ENCODE results near the gene AQP12A. TPM values are rescaled to one million over a fixed set of nuclear protein-coding genes. Genes with fewer than 3 reads are reported as not detected.
"Not testable (repeated sequence)": the region's sequence is repeated elsewhere in the genome, so short reads cannot be mapped to it uniquely, and the experiment has no call there.

The AQP12A gene
- total RNA-seq, 2 experiments from 2014 or later, result not detected

DNA sequence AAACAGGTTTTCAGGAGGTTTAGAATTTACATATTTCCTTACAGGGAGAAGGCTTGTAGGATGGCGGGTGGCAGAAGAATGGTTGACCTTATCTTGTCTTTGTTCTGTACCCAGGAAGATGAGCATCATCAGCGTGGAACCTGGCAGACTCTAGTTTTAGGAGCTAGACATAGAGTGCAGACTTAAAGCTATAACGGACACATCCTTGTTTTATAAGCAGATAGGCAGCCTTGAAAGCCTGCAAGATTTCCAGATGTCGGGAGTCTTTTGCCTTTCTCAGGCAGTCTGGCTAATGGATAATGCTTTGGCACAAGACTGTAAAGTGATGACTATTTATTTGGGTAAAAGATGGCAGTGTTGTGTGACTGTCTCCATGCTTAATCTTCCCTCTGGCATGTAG, 20.7 kb upstream of the AQP12A start:
- Mint-ChIP-seq H3K4me1 (no peaks in the 10 kb centered on the region), H3K27ac (no peak overlapping the region), H3K4me3 (no peak overlapping the region), H3K36me3 (ENCODE audit: low read depth) (no peaks in the 10 kb centered on the region), H3K9me3 (no peaks in the 10 kb centered on the region), H3K27me3 (peaks cover 50% of the 10 kb centered on the region)
- no peak for DNase-seq
- ChIA-PET POLR2A (no interaction called here), CTCF (no interaction called here)

DNA sequence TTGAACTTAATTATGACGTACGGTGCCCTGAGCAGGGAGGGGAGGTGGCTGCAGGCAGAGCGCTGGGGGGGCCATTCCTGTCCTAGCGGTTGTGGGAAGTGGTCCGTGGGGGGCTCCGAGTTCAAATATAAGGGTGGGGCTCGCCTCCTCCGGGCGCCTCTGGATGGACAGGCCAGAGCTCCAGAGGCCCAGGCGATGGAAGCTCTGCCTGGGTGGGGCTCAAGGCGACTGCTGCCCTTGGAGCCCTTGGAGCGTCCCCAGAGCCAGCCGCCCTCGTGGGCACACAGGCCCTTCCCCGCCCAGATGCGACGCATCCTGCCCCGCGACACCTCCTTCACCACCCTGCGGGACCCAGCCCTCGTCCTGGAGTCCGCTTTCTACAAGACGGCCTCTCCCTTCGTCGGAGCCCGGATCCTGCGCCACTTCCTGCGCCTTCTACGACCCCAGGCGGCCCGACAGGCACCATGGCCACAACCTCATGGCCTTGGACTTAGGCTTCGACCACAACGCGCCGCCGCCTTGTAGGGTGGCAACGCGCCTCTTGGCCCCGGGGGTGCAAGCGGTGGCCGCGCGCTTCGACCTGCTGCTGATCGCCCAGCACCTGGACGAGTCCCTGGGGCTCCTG, 19.5 kb upstream of the AQP12A start:
- Mint-ChIP-seq H3K36me3 (ENCODE audit: low read depth) (no peaks in the 10 kb centered on the region), H3K27ac (no peak overlapping the region), H3K4me1 (no peaks in the 10 kb centered on the region), H3K4me3 (no peak overlapping the region), H3K9me3 (no peaks in the 10 kb centered on the region), H3K27me3 (peaks cover 38% of the 10 kb centered on the region)
- DNase-seq, result no peak
- ChIA-PET CTCF (no interaction called here), POLR2A (no interaction called here)

DNA sequence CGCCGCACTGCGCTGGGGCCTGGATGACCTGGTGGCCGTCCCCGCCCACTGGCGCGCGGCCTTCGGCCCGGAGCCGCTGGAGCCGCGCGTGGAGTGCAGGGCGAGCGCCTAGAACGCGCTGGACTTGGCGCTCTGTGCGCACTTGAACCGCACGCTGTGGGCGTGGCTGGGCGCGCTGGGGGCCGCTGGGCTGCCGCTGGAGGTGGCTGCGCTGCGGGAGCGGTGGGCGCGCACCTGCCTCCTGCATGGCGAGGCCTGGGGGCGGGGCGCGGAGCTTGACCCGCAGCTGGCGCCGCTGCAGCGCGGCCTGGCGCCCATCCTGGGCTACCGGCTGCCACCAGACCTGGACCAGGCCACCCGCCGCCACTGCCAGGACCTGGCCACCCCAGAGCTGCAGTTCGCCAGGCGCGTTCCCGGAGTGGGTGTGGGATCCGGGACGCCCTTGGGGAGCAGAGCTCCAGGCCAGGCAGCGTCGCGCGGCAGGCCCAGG, 18.9 kb upstream of the AQP12A start:
- no peak for DNase-seq
- H3K4me3 Mint-ChIP-seq, result no peak overlapping the region
- CTCF ChIA-PET, result interaction anchor here (0.6 kb wide), 1 partner anchor 52 kb away, joined by 3 read pairs; no protein-coding TSS in a partner anchor
- H3K9me3 Mint-ChIP-seq, result no peaks in the 10 kb centered on the region
- peaks cover 34% of the 10 kb centered on the region for H3K27me3 Mint-ChIP-seq
- POLR2A ChIA-PET, result no interaction called here
- H3K4me1 Mint-ChIP-seq, result no peaks in the 10 kb centered on the region
- H3K36me3 Mint-ChIP-seq (ENCODE audit: low read depth), result no peaks in the 10 kb centered on the region
- H3K27ac Mint-ChIP-seq, result no peak overlapping the region

DNA sequence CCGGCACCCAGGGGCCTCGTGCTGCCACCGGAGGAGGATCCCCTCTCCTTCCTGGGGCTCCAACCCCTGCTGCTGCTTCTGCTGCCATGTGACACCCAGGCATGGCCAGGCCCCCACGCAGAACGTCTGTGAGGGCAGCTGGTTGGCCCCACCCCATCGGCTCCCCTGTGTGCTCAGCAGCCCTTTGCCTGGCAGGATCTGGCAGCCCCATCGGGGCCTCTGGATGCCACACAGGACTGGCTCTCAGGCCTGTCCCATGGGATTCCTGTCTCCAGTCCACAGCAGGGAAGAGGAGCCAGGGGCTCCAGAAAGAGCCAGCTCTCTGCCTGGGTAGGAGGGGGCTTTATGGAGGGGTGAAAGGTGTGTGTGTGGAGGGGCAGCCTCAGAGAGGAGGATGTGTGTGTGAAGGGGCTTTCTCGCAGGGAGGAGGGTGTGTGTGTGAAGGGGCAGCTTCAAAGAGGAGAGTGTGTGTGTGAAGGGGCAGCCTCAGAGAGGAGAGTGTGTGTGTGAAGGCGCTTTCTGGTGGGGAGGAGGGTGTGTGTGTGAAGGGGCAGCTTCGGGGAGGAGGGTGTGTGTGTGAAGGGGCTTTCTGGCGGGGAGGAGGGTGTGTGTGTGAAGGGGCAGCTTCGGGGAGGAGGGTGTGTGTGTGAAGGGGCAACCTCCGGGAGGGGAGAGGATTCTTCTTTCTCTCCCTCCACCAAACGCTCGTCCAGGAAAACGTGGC, 17.0 kb upstream of the AQP12A start:
- H3K4me3 Mint-ChIP-seq; H3K36me3 Mint-ChIP-seq (ENCODE audit: low read depth); POLR2A ChIA-PET; DNase-seq; H3K4me1 Mint-ChIP-seq; H3K27ac Mint-ChIP-seq; H3K9me3 Mint-ChIP-seq: not testable (repeated sequence)
- CTCF ChIA-PET, result interaction anchor here (0.6 to 0.7 kb wide), 2 partner anchors 27 to 189 kb away, joined by 3 read pairs; no protein-coding TSS in a partner anchor
- peaks cover 26% of the 10 kb centered on the region for H3K27me3 Mint-ChIP-seq

DNA sequence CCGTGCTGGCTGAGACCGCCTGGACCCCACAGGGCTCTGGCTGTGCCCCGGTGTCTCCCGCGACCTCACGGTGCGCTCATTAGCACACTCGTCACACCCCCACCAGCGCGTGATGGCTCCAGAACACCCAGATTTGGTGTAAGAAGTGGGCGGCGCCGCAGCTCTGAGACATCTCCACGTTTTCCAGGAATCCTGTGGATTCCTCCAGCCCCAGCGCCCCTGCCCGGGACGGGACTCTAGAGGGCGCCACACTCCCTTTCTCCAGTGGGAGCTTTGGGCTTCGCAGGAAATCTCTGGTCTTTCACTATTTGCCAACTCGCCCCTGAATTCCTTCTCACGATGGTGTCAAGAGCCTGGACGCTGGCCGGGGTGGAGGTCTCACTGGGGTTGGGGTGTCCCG, 16.3 kb upstream of the AQP12A start:
- peaks cover 19% of the 10 kb centered on the region for H3K27me3 Mint-ChIP-seq
- H3K9me3 Mint-ChIP-seq; DNase-seq; H3K4me3 Mint-ChIP-seq; H3K27ac Mint-ChIP-seq; POLR2A ChIA-PET; CTCF ChIA-PET; H3K36me3 Mint-ChIP-seq (ENCODE audit: low read depth); H3K4me1 Mint-ChIP-seq: not testable (repeated sequence)

DNA sequence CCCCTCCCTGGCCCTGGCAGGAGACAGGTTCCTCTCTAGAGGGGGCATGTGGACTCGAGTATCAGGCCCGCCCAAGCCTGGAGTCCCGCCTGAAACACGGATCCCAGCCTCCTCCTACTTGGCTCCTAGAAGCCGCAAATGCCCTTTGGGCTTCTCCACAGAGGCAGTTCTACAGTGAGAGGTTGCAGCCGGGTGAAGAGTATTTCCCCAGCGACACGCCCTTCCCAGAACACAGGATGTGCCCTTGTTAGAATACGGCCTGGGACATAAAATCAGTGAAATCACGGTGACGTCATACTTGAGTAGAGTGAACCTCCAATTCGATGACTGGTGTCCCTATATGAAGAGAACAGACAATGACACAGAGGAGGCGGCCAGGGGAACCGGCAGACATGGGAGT, 13.6 kb upstream of the AQP12A start:
- CTCF ChIA-PET; POLR2A ChIA-PET; H3K9me3 Mint-ChIP-seq; H3K27me3 Mint-ChIP-seq; H3K36me3 Mint-ChIP-seq (ENCODE audit: low read depth); H3K4me1 Mint-ChIP-seq; H3K27ac Mint-ChIP-seq; H3K4me3 Mint-ChIP-seq; DNase-seq: not testable (repeated sequence)

DNA sequence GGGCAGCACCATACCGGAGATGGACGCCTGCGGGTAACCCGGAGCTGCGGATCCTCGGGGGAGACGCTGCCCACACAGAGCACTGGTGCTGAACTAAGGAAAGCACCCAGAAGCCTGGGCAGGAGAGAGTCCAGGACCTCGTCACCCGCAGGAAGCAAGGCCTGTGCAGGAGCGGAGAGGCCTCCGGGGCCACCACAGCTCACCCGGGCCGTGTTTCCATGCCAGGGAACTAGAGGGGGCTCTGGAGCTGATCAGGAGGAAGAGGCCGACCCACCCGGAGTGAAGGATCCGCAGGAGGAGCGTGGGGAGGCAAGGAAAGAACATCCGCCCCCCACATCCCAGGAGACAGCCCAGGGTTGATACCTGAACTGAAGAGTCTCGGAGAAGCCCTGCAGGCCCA, 12.8 kb upstream of the AQP12A start:
- H3K4me3 Mint-ChIP-seq; POLR2A ChIA-PET; H3K36me3 Mint-ChIP-seq (ENCODE audit: low read depth); CTCF ChIA-PET; H3K27me3 Mint-ChIP-seq; H3K9me3 Mint-ChIP-seq; H3K4me1 Mint-ChIP-seq; DNase-seq; H3K27ac Mint-ChIP-seq: not testable (repeated sequence)

DNA sequence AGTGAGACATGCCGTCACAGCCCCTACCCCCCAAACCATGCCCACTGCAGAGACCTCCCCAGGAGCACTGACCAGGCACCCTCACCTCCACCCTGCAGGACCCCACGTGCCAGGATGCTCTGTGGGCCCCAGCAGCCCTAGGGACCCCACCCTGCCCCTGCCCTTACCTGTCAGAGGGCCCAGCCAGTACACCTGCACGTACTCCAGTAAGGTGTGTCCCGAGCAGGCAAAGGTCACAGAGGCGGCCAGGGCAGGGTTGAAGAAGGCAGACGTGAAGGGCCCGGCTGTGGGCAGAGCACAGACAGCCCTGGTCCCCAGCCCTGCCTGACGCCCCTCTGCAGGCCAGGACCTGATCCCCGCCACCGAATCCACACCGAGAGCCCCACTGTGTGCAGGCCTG, 11.5 kb upstream of the AQP12A start:
- H3K4me3 Mint-ChIP-seq; H3K9me3 Mint-ChIP-seq; H3K27me3 Mint-ChIP-seq; H3K27ac Mint-ChIP-seq; CTCF ChIA-PET; H3K4me1 Mint-ChIP-seq; POLR2A ChIA-PET; DNase-seq; H3K36me3 Mint-ChIP-seq (ENCODE audit: low read depth): not testable (repeated sequence)

DNA sequence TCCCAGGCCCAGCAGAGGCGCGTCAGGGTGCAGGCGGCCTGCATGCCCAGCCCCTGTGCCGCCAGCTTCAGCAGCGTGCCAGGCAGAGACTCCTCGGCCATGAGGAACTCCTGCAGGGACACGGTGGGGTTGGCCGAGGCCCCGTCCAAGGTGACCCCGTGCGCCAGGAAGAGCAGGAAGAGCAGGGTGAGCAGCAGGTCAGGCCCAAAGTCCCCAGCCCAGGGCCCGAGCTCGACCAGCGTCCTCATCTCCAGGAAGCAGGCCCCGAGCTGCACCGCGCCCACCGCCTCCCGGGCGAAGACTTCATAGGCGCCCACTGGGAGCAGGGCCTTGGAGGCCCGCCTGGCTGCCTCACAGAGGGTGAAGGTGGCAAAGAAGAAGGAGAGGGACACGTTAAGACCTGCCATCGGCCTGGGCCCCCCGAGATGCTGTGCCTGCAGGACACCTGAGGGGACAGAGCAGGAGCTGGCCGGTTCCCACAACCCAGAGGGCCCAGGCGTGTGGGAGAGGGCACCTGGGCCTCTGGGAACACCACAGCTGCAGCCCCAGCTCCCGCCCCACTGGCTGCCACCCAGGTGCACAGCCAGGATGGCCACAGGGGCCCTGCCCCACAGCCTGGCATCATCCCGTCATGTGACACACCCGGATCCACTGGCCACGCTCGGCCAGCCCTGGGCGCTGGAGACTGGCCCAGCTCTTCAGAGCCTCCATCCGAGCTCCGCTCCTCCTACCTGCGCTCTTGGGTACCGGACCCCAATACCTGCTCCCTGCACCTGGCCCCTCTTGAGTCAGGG, 9.0 kb upstream of the AQP12A start, which contains the start of gene AQP12B:
AQP12B (minus strand) TSS at position 455 of the 794 bp plus-strand sequence; CDS start at position 407, 48 bp downstream.
- DNase-seq, CTCF ChIA-PET: not testable (repeated sequence)

DNA sequence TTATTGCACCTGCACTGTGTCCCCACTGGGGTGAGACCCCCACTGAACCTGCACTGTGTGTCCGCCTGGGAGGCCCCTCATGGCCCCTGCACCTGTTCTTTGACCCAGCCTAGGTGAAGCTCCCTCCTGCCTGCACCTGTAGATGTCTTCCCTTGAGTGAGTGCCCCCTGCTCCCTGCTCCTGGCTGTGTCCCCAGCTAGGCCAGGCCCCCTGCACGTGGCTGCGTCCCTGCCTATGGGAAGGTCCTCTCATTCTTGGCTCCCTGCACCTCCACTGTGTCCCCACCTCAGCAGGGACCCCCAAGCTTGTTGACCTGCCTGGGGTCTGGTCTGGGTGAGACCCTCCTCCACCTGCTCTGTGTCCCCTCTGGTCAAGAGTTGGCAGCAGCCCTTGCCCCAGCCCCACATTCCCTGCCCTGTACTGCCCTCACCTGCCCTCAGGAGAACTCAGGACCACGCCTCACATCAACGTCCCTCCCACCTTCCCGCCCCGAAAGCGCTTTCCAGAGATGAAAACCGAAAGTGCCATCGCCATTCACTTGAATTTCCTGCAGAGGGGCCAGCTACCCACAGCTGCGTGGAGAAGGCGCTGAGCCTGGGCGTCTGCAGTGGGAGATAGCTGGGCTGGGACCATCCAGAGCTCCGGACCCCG, 8.2 kb upstream of the AQP12A start:
- H3K36me3 Mint-ChIP-seq (ENCODE audit: low read depth); DNase-seq; POLR2A ChIA-PET; H3K27me3 Mint-ChIP-seq; H3K9me3 Mint-ChIP-seq; H3K4me3 Mint-ChIP-seq; H3K4me1 Mint-ChIP-seq: not testable (repeated sequence)
- CTCF ChIA-PET, result interaction anchor here (1.3 kb wide), 1 partner anchor 28 kb away, joined by 3 read pairs; no protein-coding TSS in a partner anchor
- peak overlapping the region; percentile 19 for H3K27ac Mint-ChIP-seq

More for the DNA sequence above, 9.0 kb upstream of the AQP12A start, which contains the start of gene AQP12B:
- H3K27me3 Mint-ChIP-seq; H3K4me1 Mint-ChIP-seq; POLR2A ChIA-PET; H3K36me3 Mint-ChIP-seq (ENCODE audit: low read depth); H3K4me3 Mint-ChIP-seq; H3K9me3 Mint-ChIP-seq: not testable (repeated sequence)
- H3K27ac Mint-ChIP-seq, result peak within 1 kb of the TSS; percentile 19

DNA sequence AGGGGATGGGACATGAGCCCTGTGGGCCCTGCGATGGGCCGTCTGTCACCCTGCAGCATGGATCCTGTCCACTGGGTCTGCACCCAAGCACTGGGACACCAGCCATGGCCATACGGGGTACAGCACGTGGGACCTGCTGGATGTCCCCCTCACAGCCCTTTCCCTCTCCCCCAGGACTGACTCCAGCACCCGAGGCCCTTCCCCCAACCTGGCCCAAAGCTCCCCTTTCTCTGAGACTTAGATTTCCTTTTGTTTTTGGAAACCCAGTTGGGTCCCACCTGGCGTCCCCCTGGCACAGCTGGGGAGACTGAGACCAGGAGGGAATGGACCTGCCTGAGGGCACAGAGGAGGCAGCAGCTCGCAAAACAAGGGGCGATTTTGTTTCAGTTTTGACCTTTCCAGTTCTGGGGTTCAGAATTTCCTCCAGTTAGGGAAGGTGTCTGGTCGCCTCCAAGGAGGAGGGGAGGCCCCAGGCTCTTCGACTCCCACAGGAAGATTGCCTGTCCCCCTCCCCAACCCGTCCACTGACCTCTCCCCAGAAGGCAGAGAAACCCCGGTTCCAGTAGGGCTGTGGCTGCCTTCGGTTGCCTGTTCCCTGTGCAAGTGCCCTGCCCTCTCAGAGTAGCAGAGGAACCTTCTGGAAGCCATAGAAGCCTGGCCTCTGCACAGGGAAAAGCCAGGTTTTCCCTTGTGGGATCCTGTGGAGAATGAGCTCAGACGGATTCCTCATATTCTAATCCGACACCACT, 7.5 kb upstream of the AQP12A start:
- H3K9me3 Mint-ChIP-seq; H3K4me3 Mint-ChIP-seq; H3K4me1 Mint-ChIP-seq; DNase-seq; H3K36me3 Mint-ChIP-seq (ENCODE audit: low read depth); POLR2A ChIA-PET; H3K27me3 Mint-ChIP-seq; H3K27ac Mint-ChIP-seq: not testable (repeated sequence)
- CTCF ChIA-PET, result interaction anchor here (1.3 kb wide), 1 partner anchor 29 kb away, joined by 3 read pairs; no protein-coding TSS in a partner anchor

DNA sequence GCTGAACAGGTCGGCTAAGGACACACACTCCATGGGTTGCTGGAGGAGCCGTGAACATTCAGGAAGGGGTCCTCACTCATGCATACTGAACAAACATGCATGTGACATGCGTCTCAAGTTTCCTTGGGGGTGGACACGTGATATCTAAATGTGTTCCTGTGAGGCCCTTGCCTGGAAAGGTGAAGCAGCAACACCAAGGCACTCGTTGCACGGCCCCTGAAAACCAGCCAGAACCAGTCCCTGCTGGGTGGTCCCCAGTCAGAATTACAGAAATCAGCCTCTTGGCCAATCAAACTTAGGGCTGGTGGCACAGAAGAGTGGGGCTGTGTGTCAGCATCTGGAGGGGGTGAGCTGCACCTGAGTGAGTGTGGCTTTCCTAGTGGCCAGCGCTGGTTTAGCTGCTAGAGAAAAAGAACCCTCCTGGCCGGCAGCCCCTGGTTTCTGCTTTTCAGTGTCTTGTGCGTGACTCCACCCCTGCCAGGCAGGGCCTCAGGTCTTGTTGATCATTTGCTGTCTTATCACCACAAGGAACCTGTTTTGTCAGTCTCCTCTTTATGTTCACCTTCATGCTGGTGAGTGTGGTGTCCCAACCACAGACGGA, 5.8 kb upstream of the AQP12A start:
- Mint-ChIP-seq H3K36me3 (ENCODE audit: low read depth) (no peaks in the 10 kb centered on the region), H3K9me3 (no peaks in the 10 kb centered on the region), H3K27ac (no peak overlapping the region), H3K27me3 (no peaks in the 10 kb centered on the region), H3K4me3 (no peak overlapping the region), H3K4me1 (peaks cover 10% of the 10 kb centered on the region)
- DNase-seq, result no peak
- CTCF ChIA-PET, result interaction anchor here (1.1 kb wide), 1 partner anchor 120 kb away, joined by 3 read pairs; no protein-coding TSS in a partner anchor
- POLR2A ChIA-PET, result no interaction called here

All from activated CD4-positive, alpha-beta T cell treated with anti-CD3 and anti-CD28 coated beads, Interleukin-2, amount 10 ng/mL, durations not matched to agents 7 days and 5 days (primary cell).